Bronchial smooth muscle cell (primary cell): ENCODE results near the gene OR51B5. TPM values are rescaled to one million over a fixed set of nuclear protein-coding genes. Genes with fewer than 3 reads are reported as not detected.

Experiments used
- total RNA-seq: library from RNA; depleted of rRNA; stranded (reverse); fragments of >200 nt; gene quantifications from 2 replicates; pipeline ENCODE4 v1.2.1, GENCODE V29; 2014

Gene OR51B5, protein sequence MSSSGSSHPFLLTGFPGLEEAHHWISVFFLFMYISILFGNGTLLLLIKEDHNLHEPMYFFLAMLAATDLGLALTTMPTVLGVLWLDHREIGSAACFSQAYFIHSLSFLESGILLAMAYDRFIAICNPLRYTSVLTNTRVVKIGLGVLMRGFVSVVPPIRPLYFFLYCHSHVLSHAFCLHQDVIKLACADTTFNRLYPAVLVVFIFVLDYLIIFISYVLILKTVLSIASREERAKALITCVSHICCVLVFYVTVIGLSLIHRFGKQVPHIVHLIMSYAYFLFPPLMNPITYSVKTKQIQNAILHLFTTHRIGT
- 0.26 and 0.32 TPM in 2 replicates for total RNA-seq

DNA sequence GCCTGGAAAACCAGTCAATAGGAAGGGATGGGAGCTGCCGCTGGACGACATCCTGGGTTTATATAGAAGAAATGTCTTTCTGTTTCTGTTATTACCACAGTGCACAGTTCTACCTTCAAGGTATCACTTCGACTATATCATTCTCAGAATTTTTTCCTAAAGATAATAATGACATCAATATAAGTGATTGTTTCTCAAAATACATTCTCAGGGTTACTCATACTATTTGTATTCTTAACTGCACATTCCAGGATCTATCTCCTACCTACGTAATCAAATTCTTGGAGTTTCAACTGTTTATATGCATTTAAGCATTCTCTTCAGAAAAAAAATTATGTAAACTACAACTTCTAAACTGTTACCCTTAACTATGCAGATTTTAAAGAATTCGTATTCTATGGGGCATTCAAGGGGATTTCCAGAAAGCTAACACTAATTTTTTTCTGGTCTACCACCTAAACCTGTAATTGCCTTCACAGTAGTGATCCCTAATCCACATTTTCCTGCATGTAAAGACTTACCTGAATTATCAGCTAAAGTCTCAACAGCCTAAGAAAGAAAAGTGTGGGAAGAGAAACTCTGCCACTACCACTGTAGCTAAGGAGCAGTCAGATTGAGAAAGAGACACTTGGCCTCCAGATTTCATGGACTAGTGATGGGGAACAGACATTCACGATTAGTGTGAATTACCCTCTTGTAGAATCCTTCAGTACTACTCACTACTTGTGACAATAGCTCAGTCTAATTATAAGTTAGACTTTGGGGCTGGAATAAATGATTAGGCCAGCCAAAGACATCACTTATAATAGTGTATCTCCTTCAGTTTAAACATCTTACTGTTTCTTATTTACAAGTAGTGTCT, at the start of gene OR51B5:
TSS of gene OR51B5 (minus strand) at position 51 of the 862 bp plus-strand sequence. CDS start at position 51, 0 bp downstream.

DNA sequence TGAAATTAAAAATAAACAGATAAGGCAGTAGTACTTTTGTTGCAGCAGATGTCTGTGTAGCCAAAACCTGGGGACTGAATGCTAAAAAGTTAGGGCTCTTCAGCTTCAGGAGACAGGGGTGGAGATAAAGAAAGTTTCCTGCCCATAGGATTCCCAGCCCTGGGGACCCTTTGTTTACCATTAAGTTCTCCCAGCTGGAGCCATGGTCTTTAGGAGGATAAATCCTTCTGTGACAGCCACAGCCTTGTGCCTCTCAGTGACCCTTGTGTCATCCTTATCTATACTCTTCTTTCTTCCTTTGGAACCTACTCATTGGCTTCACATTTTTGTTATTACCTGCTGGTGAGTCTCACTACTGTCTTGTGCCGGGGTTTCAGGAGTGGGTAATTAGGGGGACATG, 40.3 kb upstream of the OR51B5 start, which contains the start of gene OR51M1:
TSS of gene OR51M1 (plus strand) at position 237 of the 400 bp plus-strand sequence. CDS start 5,587 bp downstream, outside the sequence.

DNA sequence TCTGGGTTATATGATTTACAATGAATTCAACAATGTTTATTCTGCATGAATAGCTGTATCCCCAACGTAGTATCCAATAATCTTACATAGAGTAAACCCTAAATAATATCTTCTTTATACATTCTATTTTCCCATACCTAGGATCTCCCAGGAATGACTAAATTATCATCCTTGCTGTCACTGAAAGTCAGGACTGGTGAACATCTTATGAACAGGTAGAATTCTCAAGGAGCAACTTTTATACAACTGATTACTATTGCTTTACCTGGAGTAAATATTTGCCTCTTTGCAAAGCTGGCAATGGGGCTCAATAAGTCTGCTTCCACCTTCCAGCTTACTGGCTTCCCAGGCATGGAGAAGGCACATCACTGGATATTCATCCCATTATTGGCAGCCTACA, 7.9 kb upstream of the OR51B5 start, which contains the start of gene OR51B6:
TSS of gene OR51B6 (plus strand) at position 301 of the 400 bp plus-strand sequence. CDS start at position 301, 0 bp downstream.

DNA sequence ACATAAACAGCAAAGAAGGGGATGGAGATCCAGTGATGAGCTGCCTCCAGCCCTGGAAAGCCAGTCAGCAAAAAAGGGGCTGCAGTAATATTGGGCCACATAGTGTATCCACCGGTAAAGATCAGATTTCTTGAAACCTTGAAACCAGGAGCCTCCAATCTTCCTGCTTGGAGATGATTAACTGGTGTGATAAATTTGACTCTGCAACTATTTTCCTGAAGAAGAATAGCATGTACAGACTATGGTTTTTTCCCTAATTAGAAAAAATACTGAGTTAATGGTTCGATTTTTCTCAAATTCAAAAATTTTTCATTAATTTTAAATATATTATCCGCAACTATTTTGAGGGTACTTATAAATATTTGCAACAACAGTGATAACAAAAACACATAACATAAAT, 19.1 kb downstream of the OR51B5 start, which contains the start of gene OR51B2:
TSS of gene OR51B2 (minus strand) at position 101 of the 400 bp plus-strand sequence. CDS start at position 101, 0 bp downstream.

DNA sequence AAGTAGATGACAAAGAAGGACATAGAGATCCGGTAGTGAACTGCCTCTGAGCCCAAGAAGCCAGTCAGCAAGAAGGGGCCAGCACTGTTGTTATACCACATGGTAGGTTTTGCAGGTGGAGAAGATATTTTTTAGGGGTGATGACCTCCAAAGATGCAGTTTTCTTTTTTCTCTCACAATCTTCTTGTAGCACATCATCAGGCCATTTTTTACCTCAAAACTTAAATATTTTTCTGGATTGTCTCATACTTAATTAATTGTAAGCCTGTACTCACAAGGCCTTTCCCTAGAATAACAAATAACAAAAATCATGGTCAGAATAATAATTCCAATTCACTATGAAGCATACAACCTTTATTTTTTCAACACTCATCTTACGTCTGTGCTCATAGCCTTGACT, 41.5 kb downstream of the OR51B5 start, which contains the start of gene OR51B4:
TSS of gene OR51B4 (minus strand) at position 101 of the 400 bp plus-strand sequence. CDS start at position 101, 0 bp downstream.

Other genes with a start within 250 kb of the OR51B5 start
- not detected in 2 replicates for gene OR52A5, start 205.2 kb downstream of the OR51B5 start, total RNA-seq
- gene OR52A1, start 188.8 kb downstream of the OR51B5 start, total RNA-seq, result not detected in 2 replicates
- gene OR51V1, start 142.8 kb downstream of the OR51B5 start, total RNA-seq, result not detected in 2 replicates
- gene HBB, start 116.5 kb downstream of the OR51B5 start, total RNA-seq, result not detected in 2 replicates
- 0.34 TPM in 1 of 2 replicates, not detected in the other for gene HBD, start 109.0 kb downstream of the OR51B5 start, total RNA-seq
- gene HBG1, start 93.7 kb downstream of the OR51B5 start, total RNA-seq, result not detected in 2 replicates
- gene HBG2, start 88.7 kb downstream of the OR51B5 start, total RNA-seq, result 0.32 TPM in 1 of 2 replicates, not detected in the other
- 0.09 TPM in 1 of 2 replicates, not detected in the other for gene HBE1, start 73.6 kb downstream of the OR51B5 start, total RNA-seq
- not detected in 2 replicates for gene OR51B4, start 41.6 kb downstream of the OR51B5 start, total RNA-seq
- not detected in 2 replicates for gene OR51B2, start 19.2 kb downstream of the OR51B5 start, total RNA-seq
- not detected in 2 replicates for gene OR51B6, start 8.0 kb upstream of the OR51B5 start, total RNA-seq
- gene OR51M1, start 40.3 kb upstream of the OR51B5 start, total RNA-seq, result not detected in 2 replicates
- not detected in 2 replicates for gene OR51Q1, start 78.6 kb upstream of the OR51B5 start, total RNA-seq
- gene OR51I1, start 98.0 kb upstream of the OR51B5 start, total RNA-seq, result 0.60 TPM in 1 of 2 replicates, not detected in the other
- gene OR51I2, start 105.8 kb upstream of the OR51B5 start, total RNA-seq, result not detected in 2 replicates
- gene OR52D1, start 145.2 kb upstream of the OR51B5 start, total RNA-seq, result not detected in 2 replicates
- 0.09 and 0.16 TPM in 2 replicates for gene UBQLN3, start 166.4 kb upstream of the OR51B5 start, total RNA-seq
- gene UBQLNL, start 173.2 kb upstream of the OR51B5 start, total RNA-seq, result 0.16 and 0.17 TPM in 2 replicates
- 0.60 and 0.63 TPM in 2 replicates for gene OR52H1, start 205.0 kb upstream of the OR51B5 start, total RNA-seq
- not detected in 2 replicates for gene OR52B6, start 237.4 kb upstream of the OR51B5 start, total RNA-seq